AG09309 (cell line): Measurements from ENCODE around the gene PLK5.

Experiments used
- DNase-seq: peaks from one replicate; pipeline ENCODE4 v3.0.0-alpha.2; 2010; ENCODE audit warnings: low read depth
- H3K4me3 ChIP-seq: 2 replicates; pipeline ENCODE4 v1.5.1; 2011; ENCODE audit warnings: mild to moderate bottlenecking, low read depth, low read length, moderate library complexity; ENCODE audit not compliant: control insufficient read depth
- TF ChIP-seq, protein P1 (sequence below): IDR thresholded peaks from 2 replicates; pipeline ENCODE4 v1.5.1; 2011; ENCODE audit warnings: mild to moderate bottlenecking, low read depth, low read length, inconsistent platforms; ENCODE audit not compliant: insufficient read depth, control insufficient read depth; ENCODE audit errors: missing control alignments

PLK5 gene

DNA sequence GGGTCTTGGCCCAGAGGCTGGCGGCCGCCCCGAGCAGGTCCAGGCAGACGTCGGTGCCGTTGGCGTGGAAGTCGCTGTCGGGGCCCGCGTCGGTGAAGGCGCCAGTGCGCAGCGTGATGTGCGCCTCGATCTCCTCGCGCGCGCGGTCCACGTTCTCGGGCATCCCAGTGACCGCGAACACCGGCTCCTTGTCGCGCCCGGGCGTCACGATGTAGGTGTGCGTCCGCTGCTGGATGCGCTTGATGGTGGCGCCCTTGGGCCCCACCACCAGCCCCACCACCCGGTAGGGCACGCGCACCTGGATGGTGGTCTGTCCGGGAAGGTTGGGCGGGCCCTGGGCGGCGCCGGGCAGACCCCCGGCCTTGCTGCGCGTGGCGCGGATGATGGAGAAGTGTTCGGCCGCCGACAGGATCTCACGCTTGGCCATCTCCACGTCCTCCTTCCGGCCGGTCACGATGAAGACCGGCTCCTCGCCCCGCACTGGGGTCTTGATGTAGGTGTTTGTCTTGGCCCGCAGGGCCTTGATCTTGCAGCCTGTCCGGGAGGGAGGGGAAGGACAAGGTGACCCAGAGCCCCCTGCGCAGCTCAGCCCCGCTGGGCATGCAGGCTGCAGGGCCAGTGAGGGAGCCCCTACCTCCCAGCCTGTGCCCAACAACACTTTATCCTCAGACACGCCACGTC is 32.7 kb downstream of the PLK5 start:
- DNase-seq = no peak
- TF ChIP-seq, protein P1, sequence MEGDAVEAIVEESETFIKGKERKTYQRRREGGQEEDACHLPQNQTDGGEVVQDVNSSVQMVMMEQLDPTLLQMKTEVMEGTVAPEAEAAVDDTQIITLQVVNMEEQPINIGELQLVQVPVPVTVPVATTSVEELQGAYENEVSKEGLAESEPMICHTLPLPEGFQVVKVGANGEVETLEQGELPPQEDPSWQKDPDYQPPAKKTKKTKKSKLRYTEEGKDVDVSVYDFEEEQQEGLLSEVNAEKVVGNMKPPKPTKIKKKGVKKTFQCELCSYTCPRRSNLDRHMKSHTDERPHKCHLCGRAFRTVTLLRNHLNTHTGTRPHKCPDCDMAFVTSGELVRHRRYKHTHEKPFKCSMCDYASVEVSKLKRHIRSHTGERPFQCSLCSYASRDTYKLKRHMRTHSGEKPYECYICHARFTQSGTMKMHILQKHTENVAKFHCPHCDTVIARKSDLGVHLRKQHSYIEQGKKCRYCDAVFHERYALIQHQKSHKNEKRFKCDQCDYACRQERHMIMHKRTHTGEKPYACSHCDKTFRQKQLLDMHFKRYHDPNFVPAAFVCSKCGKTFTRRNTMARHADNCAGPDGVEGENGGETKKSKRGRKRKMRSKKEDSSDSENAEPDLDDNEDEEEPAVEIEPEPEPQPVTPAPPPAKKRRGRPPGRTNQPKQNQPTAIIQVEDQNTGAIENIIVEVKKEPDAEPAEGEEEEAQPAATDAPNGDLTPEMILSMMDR = no peak
- no peak overlapping the region for H3K4me3 ChIP-seq

DNA sequence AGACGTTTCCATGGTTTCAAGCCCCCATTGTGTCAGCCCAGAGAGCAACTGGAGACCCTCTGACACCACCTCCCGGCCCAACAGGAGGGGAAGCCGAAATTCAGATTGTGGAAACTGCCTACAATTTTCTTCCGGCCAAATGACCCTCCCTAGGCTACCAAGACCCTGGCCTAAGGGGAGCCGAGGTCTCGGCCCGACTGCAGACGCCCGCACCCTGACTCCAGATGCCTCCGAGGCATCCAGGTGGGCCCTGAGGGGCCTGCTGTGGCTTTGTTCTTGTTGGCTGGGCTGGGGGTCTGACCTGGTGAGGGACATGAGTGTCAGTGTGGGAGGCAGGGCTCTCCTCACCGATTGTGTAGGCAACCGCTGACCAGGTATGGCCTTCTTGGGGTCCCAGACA is 34.7 kb downstream of the PLK5 start:
- DNase-seq = no peak
- H3K4me3 ChIP-seq = no peak overlapping the region
- TF ChIP-seq, protein P1 = no peak

DNA sequence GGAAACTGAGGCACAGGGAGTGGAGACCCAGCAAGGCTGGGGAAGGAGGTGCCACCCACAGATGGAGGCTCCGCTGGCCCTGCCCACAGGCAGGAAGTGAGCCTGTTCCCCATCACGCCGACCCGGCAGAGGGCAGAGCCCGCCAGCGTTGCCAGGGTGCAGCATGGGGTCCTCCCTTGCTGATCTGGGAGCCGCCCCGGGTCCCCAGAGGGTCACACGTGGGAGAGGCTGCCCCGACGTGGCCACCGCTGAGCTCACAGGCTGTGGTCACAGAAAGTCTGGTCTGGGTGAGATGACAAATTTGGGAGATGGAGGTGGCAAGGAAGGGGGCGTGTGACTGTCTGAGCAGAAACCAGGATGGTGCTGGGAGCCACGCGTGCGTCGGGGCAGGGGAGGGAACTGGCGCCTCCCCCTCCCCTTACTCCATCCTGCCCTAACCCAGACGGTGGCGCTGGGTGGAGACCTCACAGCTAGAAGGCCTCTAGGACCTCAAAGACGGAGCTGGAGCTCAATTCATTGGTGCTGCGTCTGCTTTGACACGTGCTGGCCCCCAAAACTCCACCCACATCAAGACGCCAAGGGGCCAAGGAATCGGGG is 36.5 kb downstream of the PLK5 start:
- DNase-seq = no peak
- H3K4me3 ChIP-seq = no peak overlapping the region
- TF ChIP-seq, protein P1 = no peak

DNA sequence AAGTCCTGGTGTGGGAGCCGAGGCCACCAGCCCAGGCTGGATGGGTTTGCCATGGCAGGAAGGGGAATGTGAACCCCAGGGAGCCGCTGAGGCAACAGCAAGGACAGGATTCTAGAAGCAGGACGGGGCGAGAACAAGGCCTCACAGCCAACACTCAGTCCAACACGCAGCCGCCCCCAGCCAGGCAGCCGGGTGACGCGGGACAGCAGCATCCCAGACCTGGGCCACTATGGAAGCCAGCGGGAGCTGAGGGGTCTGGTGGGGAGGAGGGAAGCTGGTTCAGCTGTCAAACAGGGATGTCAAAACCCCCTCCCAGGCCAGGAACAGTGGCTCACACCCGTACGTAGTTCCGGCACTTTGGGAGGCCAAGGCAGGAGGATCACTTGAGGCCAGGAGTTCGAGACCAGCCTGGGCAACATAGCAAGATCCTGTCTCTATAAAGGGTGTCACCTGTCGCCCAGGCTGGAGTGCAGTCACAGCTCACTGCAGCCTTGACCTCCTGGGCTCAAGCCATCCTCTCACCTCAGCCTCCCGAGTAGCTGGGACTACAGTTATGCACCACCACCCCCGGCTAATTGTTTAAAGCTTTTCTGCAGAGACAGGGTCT is 37.5 kb downstream of the PLK5 start:
- H3K4me3 ChIP-seq = no peak overlapping the region
- DNase-seq = no peak
- TF ChIP-seq, protein P1 = no peak

DNA sequence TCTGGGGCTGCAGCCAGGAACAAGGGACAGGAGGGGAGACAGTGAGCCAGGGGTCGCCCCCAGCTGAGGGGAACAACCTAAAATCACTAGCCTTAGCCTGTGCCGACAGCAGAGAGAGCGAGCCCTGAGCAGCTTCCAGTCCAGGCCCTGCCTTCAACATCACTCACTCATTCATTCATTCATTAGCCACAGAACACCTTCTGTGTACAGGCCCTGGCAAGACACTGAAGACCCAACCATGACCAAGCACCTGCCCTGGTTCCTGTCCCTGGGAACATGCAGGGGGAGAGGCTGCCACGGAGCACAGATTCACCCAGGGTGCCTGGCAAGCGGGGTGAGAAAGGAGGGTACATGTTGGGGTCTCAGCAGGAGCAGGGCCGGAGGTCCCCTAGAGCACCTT is 39.4 kb downstream of the PLK5 start:
- H3K4me3 ChIP-seq = no peak overlapping the region
- DNase-seq = no peak
- TF ChIP-seq, protein P1 = no peak

DNA sequence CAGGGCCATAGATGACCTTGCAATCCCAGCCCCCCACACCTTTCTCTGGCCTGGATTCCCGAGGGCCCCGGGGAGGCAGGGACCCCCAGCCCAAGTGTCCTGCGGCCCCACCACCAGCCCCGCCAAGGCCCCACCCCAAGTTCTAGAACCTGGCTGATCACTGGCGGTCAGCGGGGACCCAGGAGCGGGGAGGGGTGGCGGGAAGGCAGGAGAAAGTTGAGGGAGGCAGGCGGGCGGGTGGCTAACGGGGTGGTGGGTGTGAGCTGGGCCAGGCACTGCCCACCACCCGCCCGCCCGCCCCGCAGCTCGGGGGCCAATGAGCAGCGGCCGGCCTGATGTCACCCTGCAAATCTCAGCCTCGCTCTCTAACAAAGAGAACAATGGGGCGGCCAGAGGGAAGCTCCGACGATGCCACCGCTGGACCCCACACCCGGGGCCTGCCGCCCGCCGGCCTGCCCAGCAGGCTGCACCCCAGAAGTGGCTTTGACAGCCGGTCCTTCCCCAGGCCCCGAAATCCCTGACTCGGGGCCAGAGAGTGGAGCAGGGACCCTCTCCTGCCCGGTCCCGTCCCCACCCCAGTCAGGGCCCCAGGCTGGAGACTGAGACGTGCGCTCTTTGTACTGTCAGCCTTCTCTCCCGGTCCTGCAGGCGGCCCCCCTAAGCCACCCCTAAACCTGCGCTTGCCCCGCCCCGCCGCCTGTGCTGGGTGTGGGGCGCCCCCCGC is 42.7 kb downstream of the PLK5 start:
- peak; percentile 44 for DNase-seq
- peak overlapping the region; percentile 71 for H3K4me3 ChIP-seq
- TF ChIP-seq, protein P1 = no peak
